ENCODE measurements around the gene NQO1. TPM values are rescaled to one million over a fixed set of nuclear protein-coding genes. Genes with fewer than 3 reads are reported as not detected.

NQO1 gene
- total and polyA plus RNA-seq, 9 of the 15 experiments (the other 6 are each of a cell fraction or from before 2014, with no cell fraction given): 96.7 to 198 (median 122) TPM

GRCh38 chr16:69732101-69732500, 5.7 kb upstream of the NQO1 start:
- no peak overlapping the region for H3K4me2 ChIP-seq (ENCODE audit: insufficient read depth, low read length)
- CTCF ChIA-PET (ENCODE audit: low intra/inter-chr PET ratio): no interaction called here
- no peak overlapping the region for H3K4me3 ChIP-seq
- no peaks in the 10 kb centered on the region for H4K20me1 ChIP-seq (replicated peaks; ENCODE audit: control insufficient read depth, insufficient read depth, low read length)
- no peak overlapping the region for H2AFZ ChIP-seq (ENCODE audit: low read depth, low read length)
- WGBS (ENCODE audit: insufficient coverage, low coverage, missing lambda C conversion rate): 84% methylated on average over 6 of the region's 6 CpGs
- DNase-seq (ENCODE audit: extremely low read depth in 1 of 4, low spot score in 3 of 4) (no peak), FAIRE-seq (no peak), ATAC-seq (no peak)
- H3K79me2 ChIP-seq (ENCODE audit: control insufficient read depth, insufficient read depth, low read length): peaks cover 20% of the 10 kb centered on the region
- no peaks in the 10 kb centered on the region for H3K36me3 ChIP-seq (ENCODE audit: control insufficient read depth, insufficient read depth, low read length)
- BruUV-seq (replicated peaks): no TSS peak
- H3K9me3 ChIP-seq (replicated peaks; ENCODE audit: control insufficient read depth, insufficient read depth, low read depth, low read length): no peaks in the 10 kb centered on the region
- H3K27me3 ChIP-seq (ENCODE audit: control insufficient read depth in 2 of 2, insufficient read depth in 2 of 2, low read length in 2 of 2): no peaks in the 10 kb centered on the region
- in situ Hi-C loops (cut with MboI) (no loop called here), intact Hi-C loops (cut with micrococcal nuclease) (no loop called here)
- POLR2A ChIA-PET: interaction anchor here (0.6 to 0.7 kb wide), 2 partner anchors 9 to 13 kb away, joined by 3 read pairs; no protein-coding TSS in a partner anchor
- H3K4me1 ChIP-seq (replicated peaks in 1 of 2; ENCODE audit: control insufficient read depth in 2 of 2, insufficient read depth in 2 of 2, low read length in 2 of 2): peaks cover 9 to 13% of the 10 kb centered on the region in 2 experiments; a peak in 4 of 5 replicates
- H3K9ac ChIP-seq (ENCODE audit: insufficient read depth in 1 of 2, low read depth in 2 of 2, low read length in 2 of 2): no peak overlapping the region
- no peak overlapping the region for H3K27ac ChIP-seq (ENCODE audit: extremely low read depth, low read depth, low read length)
- no peaks in the 10 kb centered on the region for H3K9me1 ChIP-seq (ENCODE audit: control insufficient read depth, insufficient read depth, low read length)
- TF ChIP-seq SMAD4 (CRISPR knock-in tag; conservative IDR thresholded peaks at IDR 0.05): no peak
- no peak for TF ChIP-seq ARID2 (IDR thresholded peaks at IDR 0.05)
- TF ChIP-seq RBM17 (IDR thresholded peaks at IDR 0.05; ENCODE audit: borderline replicate concordance, low read depth, low read length): no peak
- TF ChIP-seq PCBP1 (IDR thresholded peaks at IDR 0.05; ENCODE audit: low read depth, low read length, poor library complexity, severe bottlenecking): no peak
- no peak for TF ChIP-seq FOXO4 (CRISPR knock-in tag; IDR thresholded peaks at IDR 0.05)
- no peak for TF ChIP-seq MBD1 (CRISPR knock-in tag; IDR thresholded peaks at IDR 0.05)
- TF ChIP-seq ZNF124 (CRISPR knock-in tag; IDR thresholded peaks at IDR 0.05): no peak
- TF ChIP-seq ZNF324 (CRISPR knock-in tag; IDR thresholded peaks at IDR 0.05): no peak
- TF ChIP-seq CEBPZ (IDR thresholded peaks at IDR 0.05; ENCODE audit: borderline replicate concordance, low read depth, low read length): no peak
- no peak for TF ChIP-seq TSHZ1 (CRISPR knock-in tag; IDR thresholded peaks at IDR 0.05)

Measured in K562 (cell line).